Epithelial cell of esophagus (primary cell): ENCODE data around the gene DUSP18.
A peak's percentile ranks its signal among the peaks of the same experiment; 100 is the strongest.
"Not testable (repeated sequence)": the region's sequence is repeated elsewhere in the genome, so short reads cannot be mapped to it uniquely, and the experiment has no call there.

ENCODE experiments used
- DNase-seq: peaks from one replicate; pipeline ENCODE4 v3.0.0; 2010; ENCODE audit warnings: low read depth
- H3K4me3 ChIP-seq: 2 replicates; pipeline ENCODE4 v1.5.1; 2011; ENCODE audit warnings: mild to moderate bottlenecking, low read length, control low read depth
- TF ChIP-seq, protein P1 (sequence below): IDR thresholded peaks from 2 replicates; pipeline ENCODE4 v1.5.1; 2011; ENCODE audit warnings: low read depth, mild to moderate bottlenecking, low read length, control low read depth, inconsistent platforms; ENCODE audit not compliant: insufficient read depth; ENCODE audit errors: missing control alignments

DUSP18 gene

DNA sequence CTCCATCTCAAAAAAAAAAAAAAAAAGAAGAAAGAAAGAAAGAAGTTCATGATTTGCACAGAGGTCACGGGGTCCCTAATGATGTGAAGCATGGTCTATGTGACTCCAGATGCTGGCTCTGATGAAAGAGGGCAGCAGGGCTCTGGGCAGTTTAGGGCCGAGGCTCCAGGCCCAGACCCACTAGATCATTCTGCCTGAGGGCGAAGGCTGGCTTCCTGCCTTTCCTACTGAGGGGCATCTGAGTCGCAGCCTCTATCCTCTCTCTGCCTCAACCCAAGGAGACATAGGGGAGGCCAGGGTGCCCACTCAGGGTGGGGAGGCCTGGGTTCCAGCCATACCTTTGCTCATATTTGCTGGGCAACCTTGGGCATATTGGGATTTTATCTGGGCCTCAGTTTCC is 27.3 kb downstream of the DUSP18 start:
- TF ChIP-seq, protein P1, sequence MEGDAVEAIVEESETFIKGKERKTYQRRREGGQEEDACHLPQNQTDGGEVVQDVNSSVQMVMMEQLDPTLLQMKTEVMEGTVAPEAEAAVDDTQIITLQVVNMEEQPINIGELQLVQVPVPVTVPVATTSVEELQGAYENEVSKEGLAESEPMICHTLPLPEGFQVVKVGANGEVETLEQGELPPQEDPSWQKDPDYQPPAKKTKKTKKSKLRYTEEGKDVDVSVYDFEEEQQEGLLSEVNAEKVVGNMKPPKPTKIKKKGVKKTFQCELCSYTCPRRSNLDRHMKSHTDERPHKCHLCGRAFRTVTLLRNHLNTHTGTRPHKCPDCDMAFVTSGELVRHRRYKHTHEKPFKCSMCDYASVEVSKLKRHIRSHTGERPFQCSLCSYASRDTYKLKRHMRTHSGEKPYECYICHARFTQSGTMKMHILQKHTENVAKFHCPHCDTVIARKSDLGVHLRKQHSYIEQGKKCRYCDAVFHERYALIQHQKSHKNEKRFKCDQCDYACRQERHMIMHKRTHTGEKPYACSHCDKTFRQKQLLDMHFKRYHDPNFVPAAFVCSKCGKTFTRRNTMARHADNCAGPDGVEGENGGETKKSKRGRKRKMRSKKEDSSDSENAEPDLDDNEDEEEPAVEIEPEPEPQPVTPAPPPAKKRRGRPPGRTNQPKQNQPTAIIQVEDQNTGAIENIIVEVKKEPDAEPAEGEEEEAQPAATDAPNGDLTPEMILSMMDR, result no peak
- no peak overlapping the region for H3K4me3 ChIP-seq
- DNase-seq, result no peak

DNA sequence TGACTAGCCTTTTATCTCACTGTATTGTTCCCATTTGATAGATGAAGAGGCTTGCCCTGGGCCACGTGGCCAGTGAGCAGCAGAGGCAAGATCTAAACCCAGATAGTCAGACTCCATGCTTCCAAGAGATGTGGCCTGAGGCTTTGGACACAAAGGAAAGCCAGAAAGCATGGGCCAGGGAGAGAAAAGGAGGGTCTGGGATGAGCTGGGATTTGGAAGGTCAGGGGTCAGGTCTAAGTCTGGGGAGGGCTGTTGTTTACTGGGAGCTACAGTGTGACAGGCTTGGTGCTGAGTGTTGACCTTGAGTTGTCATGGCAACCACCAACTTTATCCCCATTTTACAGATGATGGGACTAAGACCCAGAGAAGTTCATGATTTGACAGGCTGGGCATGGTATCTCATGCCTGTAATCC is 30.0 kb downstream of the DUSP18 start:
- no peak for DNase-seq
- no peak overlapping the region for H3K4me3 ChIP-seq
- TF ChIP-seq, protein P1, result no peak

DNA sequence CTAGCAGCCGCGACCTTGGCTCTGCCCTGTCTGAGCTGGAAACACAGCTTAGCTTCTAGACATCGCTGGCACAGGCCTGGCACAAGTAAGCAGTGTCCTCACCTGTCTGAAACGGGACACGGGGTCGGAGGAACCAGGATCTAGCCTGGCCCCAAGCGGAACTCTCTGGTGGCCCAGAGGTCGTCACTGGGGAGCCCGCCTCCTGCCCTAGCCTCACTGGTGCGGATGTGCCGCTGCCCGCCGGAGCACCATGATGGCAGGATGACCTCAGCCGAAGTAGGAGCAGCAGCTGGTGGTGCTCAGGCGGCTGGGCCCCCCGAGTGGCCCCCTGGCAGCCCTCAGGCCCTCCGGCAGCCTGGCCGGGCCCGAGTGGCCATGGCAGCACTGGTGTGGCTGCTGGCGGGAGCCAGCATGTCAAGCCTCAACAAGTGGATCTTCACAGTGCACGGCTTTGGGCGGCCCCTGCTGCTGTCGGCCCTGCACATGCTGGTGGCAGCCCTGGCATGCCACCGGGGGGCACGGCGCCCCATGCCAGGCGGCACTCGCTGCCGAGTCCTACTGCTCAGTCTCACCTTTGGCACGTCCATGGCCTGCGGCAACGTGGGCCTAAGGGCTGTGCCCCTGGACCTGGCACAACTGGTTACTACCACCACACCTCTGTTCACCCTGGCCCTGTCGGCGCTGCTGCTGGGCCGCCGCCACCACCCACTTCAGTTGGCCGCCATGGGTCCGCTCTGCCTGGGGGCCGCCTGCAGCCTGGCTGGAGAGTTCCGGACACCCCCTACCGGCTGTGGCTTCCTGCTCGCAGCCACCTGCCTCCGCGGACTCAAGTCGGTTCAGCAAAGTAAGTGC is 31.2 kb downstream of the DUSP18 start:
- peak overlapping the region; percentile 41 for H3K4me3 ChIP-seq
- peak; percentile 27 for DNase-seq
- TF ChIP-seq, protein P1, result no peak

DNA sequence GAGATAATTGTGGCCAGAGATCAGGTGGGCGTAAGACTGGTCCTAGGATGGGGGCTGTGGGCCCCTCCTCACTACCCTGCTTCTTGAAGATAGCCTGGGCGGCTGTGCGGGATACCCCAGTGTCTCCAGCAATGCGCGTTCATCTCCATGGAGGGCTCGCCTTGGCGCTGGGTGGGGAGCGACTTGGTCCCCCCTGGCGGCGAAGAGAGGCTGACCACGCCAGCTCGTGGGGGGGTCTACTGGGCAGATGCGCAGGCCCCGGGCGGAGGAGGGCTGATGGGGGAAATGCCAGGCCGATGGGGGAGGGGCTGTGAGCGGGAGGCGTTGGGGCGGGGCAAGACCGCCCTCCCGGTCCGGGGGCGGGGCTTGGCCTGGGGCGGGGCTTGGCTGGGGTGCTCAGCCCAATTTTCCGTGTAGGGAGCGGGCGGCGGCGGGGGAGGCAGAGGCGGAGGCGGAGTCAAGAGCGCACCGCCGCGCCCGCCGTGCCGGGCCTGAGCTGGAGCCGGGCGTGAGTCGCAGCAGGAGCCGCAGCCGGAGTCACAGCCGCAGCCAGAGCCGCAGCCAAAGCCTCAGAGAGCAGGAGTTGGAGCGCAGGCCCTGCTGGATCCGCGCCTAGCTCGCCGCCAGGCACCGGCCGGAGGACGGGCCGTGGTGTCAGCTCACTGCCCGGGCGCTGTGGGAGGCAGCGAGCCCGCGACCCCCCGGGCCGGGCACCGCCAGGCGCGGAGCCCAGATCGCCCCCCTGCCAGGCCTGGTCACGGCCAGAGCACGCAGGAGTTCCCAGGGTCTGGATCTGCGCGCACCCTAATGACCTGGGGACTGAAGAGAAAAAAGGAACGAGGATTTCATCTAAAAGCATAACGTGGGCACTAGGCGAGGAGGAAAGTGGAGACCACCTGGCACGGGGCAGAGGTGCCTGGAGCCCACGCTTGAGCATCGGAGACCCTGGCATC is 32.1 kb downstream of the DUSP18 start, which contains the start of gene SLC35E4:
Gene SLC35E4 (plus strand): TSS at position 509 of the 953 bp plus-strand sequence. CDS start 670 bp downstream, outside the sequence.
- TF ChIP-seq, protein P1, result no peak
- peak within 1 kb of the TSS; percentile 41 for H3K4me3 ChIP-seq
- peak; percentile 94 for DNase-seq

DNA sequence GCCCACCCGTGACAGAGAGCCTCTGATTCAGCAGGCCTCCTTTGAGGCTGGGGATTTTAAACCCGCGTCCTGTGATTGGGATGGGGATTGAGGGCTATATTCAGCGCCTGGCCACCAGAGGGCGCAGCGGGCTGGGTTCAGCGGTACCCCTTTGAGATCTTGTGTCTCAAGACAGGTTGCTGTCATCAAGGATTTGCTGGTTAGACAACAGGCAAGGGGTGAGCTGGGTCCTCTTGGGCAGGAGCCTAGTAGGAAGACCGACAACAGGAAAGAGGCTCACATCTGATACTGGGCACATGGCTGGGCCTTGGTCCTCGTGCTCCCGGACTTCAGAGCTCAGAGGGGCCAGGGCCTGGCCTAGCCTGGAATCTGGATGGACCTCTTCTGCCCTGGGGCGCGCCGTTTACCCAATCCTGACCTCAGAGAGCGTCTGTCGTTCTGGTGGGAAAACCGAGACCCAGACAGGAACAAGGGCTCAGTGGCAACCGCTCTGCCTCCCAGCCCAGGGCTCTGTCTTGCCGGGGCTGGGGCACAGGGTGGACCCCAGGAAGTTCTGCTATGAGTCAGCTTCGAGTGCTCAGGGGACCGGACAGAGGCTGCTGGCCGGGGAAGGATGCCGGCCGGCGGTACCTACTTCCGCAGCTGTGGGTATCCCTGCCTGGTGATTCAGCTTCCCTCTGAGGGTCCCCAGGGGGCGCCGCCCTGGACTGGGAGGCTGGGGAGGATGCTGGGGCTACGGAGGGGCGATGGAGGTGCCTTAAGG is 33.0 kb downstream of the DUSP18 start:
- TF ChIP-seq, protein P1, result peak; percentile 91
- DNase-seq, result peak; percentile 89
- H3K4me3 ChIP-seq, result peak overlapping the region; percentile 31

DNA sequence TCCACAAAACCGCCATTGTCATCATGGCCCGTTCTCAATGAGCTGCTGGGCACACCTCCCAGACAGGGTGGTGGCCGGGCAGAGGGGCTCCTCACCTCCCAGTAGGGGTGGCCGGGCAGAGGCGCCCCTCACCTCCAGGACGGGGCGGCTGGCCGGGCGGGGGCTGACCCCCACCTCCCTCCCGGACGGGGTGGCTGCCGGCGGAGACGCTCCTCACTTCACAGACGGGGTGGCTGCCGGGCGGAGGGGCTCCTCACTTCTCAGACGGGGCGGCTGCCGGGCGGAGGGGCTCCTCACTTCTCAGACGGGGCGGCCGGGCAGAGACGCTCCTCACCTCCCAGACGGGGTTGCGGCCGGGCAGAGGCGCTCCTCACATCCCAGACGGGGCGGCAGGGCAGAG is 36.2 kb downstream of the DUSP18 start:
- DNase-seq, H3K4me3 ChIP-seq: not testable (repeated sequence)

DNA sequence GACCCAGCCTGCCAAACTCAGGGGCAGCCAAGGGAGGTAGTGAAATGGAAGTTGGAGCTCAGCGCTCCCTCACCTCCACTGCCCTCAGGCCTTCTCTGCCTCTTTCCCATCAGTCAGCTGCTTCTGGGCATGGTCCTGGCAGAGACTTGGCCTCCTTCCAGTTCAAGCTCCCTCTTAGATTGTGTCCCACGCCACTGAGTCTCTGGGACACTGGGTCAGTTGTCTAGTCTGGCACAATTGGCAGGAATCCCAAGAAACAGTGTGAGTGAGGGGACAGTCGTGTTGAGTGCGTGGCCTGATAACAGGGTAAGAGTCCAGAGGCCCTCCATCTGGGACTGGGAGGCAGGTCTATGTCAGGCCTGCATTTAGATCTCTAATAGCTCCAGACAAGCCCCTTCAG is 39.2 kb downstream of the DUSP18 start:
- TF ChIP-seq, protein P1, result no peak
- DNase-seq, result no peak
- H3K4me3 ChIP-seq, result no peak overlapping the region
